A549 treated with AZD2906 at 1 μM for 4 hours (cell line): ENCODE data around the gene C11orf68. TPM values are rescaled to one million over a fixed set of nuclear protein-coding genes. Genes with fewer than 3 reads are reported as not detected.

Experiments
- total RNA-seq: library from RNA; stranded (reverse); fragments of 200-300 nt; extraction: Qiagen RNA extraction; gene quantifications from 5 replicates; pipeline ENCODE4 v1.2.3, GENCODE V29; 2022

Gene C11orf68
- total RNA-seq = 30.9 to 49.9 TPM (median 44.6 TPM) in 5 replicates

DNA sequence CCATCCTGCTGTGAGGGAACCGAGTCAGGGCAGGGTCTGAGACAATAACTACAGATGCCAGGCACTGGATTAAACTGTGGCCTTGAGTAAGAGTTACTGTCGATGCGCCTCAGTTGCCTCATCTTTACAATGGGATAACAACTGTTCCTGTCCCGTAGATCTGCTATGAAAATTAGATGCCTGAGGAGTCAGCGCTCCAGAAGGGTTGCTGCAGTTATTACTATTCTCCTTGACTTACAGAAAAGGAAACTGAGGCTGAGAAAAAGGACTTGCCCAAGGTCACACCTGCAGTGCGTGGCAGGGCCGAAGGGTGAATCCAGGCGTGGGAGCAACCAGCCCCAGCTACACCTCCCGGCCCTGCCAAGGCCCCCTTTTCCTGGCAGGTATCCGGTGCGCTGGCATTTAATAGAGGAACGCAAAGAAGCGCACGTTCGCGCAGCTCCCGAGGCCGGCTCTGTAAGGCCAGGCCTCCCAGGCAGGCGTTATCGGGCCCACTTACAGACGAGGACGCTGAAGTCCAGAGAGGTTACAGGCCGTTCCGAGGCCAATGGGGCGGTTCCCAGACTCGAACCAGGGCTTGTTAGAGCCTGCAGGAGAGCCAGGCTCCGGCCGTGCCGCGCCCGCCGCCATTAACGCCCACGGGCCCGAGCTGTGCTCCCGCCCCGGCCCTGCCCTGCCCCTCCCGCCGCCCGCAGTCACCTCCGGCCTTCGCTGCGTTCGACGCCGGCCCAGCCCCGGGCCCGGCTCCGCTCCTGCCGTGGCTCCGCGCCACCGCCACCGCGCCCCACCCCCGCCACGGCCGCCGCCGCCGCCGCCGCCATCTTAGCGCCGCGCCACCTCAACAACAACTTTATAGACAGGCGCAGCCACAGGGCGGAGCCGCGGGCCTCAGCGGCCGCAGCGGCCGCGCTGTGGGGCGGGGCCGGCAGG lies at the start of gene C11orf68:
Gene C11orf68, minus strand, starts transcription at position 852 of the 930 bp plus-strand sequence. Its CDS starts 31 bp downstream, at position 821.

DNA sequence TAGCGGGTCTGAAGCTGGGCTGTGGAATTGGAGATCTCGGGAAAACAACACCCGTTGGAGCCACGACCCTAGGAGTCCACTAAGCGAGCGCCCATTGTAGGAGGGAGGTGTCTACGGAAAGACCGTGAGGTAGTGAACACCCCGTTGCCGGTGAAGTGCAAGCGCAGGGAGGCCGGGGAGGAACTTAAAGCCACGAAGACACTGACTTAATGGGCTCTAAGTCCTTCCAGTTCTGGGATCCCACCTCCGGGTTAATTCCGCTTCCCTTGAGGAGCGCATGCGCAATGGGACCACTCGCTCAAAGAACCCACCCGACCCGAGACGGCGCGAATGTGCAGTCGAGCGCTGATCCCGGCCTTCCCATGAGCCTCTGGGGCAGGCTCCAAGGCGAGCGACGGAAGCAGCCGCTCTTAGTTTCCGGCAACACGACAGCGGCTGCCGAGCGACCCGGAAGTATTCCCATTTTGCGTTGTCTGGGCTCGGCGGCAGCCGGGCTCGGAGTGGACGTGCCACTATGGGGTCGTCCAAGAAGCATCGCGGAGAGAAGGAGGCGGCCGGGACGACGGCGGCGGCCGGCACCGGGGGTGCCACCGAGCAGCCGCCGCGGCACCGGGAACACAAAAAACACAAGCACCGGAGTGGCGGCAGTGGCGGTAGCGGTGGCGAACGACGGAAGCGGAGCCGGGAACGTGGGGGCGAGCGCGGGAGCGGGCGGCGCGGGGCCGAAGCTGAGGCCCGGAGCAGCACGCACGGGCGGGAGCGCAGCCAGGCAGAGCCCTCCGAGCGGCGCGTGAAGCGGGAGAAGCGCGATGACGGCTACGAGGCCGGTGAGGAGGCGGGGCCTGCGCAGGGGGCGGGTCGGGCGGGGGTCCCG lies 42.6 kb upstream of the C11orf68 start, which contains the start of gene SART1:
Gene SART1, plus strand, starts transcription at position 468 of the 874 bp plus-strand sequence. Its CDS starts 47 bp downstream, at position 515.

DNA sequence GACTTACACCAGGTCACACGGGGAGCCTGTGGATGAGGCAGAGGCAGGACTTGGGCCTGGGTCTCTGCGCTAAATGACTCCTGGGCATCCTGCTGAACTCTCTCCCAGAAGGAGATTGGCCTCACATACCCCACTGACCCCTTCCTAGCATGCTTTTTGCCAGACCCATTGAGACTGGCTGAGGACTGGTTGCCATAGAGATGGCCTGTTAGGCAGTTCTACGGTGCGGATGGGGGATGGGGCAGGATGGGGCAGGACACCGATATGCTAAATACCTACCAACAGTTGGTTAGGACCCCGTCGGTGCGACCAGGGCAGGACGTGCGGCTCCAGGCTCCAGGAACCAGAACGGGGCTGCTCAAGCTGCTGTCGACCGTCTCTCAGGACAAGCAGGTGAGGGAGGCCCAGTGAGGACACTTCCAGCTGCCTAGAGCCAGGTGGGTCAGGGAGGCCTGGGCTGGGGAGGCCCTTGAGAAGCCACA lies 26.6 kb upstream of the C11orf68 start, which contains the start of gene TSGA10IP:
Gene TSGA10IP, plus strand, starts transcription at position 51 of the 482 bp plus-strand sequence. Its CDS starts 196 bp downstream, at position 247.

GRCh38 chr11:65919141-65919572 lies 295 bp upstream of the C11orf68 start, which contains the start of gene DRAP1:
DRAP1 (plus strand) TSS chr11:65919426; CDS start chr11:65919502, 76 bp downstream.

GRCh38 chr11:65900125-65900898 lies 18.6 kb downstream of the C11orf68 start, which contains the start of gene FOSL1:
FOSL1 (minus strand) TSS chr11:65900388; CDS start chr11:65900339, 49 bp downstream.

DNA sequence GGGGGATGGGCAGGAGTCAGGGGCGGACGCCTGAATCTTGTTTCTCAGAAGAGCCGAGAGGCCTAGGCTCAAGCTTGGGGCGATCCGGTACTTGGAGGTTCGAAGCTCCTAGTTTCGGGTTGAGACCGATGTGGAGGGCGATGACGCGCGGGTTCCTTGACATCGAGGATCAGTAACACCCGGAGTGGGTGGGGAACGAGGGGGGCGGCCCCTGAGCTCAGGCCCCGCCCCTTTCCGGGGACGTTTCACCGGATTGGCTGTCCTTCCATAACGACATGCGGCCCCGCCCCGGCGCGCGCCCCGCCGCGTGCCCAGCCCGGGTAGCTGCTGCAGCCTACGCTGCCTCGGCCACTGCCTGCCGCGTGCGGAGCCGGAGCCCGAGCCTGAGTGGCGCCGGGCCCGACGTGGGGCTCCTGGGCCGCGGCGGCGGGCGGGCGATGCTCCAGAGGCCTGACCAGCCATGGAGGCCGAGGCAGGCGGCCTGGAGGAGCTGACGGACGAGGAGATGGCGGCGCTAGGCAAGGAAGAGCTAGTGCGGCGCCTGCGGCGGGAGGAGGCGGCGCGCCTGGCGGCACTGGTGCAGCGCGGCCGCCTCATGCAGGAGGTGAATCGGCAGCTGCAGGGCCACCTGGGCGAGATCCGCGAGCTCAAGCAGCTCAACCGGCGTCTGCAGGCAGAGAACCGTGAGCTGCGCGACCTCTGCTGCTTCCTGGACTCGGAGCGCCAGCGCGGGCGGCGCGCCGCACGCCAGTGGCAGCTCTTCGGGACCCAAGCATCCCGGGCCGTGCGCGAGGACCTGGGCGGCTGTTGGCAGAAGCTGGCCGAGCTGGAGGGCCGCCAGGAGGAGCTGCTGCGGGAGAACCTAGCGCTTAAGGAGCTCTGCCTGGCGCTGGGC lies 28.3 kb downstream of the C11orf68 start, which contains the start of gene CCDC85B:
Gene CCDC85B, plus strand, starts transcription at position 350 of the 895 bp plus-strand sequence. Its CDS starts 111 bp downstream, at position 461.

GRCh38 chr11:65888163-65888814 lies 30.6 kb downstream of the C11orf68 start, which contains the start of gene FIBP:
FIBP (minus strand) TSS chr11:65888471; CDS start chr11:65888418, 53 bp downstream.

DNA sequence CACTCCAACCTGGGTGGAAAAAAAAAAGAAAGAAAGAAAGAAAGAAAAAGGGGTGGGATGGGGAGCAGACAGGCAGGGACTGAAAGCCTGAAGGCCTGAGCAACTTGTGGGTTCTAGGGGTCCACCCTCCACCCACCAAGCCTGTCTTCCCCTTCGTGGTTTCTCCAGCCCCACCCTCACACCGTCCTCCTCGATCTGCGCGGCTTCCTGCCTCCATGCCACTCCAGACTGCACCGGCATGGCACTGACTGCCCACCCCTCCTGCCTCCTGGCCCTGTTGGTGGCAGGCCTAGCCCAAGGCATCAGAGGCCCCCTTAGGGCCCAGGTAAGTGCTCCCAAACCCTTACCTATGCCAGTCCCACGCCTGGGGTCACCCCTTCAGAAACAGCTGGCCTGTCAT lies 39.2 kb downstream of the C11orf68 start, which contains the start of gene CTSW:
Gene CTSW, plus strand, starts transcription at position 221 of the 400 bp plus-strand sequence. Its CDS starts 18 bp downstream, at position 239.

DNA sequence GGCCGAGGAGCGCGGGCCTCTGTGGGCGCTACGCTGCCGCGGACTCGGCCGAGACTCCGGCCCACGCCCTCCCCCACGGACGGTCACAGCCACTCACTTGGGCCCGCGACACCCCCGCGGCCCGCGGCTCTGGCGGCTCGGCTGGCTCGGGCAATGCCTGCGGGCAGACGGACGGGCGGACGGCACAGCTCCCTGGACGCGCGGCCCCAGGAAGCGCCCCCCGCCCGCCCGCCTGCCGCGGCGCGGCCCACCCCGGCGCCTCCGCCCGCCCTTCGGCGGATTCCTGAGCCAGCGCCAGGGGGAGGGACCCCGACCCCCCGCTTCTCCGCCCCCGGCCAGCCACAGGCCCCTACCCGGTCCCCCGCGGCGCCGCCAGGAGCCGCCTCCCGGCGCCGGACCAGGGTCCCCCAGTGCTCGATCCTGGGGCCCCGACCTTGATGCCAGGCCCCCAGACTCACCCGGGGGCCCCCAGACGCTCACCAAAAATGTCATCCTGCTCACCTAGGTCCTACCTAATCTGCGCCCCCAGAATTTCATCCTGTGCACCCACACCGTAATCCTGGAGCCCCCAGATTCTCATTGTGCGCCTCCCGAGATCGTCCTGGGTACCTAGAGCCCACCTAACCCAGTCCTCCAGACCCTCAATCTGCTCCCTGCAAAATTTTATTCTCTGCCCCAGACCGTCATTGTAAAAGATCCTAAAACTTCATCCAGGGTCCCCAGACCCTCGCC lies 46.1 kb downstream of the C11orf68 start, which contains the start of gene EFEMP2:
Gene EFEMP2, minus strand, starts transcription at position 215 of the 732 bp plus-strand sequence. CDS start 446 bp downstream, outside the sequence.

Other genes with a start within 250 kb of the C11orf68 start
- gene KAT5, start 206.8 kb downstream of the C11orf68 start, total RNA-seq = 40.9 to 56.0 TPM (median 50.3 TPM) in 5 replicates
- 28.0 to 49.4 TPM (median 47.9 TPM) in 5 replicates for gene RNASEH2C, start 198.3 kb downstream of the C11orf68 start, total RNA-seq
- 9.7 to 13.2 TPM (median 12.3 TPM) in 5 replicates for gene AP5B1, start 138.1 kb downstream of the C11orf68 start, total RNA-seq
- gene OVOL1, start 132.0 kb downstream of the C11orf68 start, total RNA-seq = 0.04 to 0.15 TPM (median 0.10 TPM) in 5 replicates
- gene SNX32, start 85.1 kb downstream of the C11orf68 start, total RNA-seq = 0.05 to 0.08 TPM (median 0.06 TPM) in 5 replicates
- 1,981 to 2,375 TPM (median 2,303 TPM) in 5 replicates for gene CFL1, start 60.9 kb downstream of the C11orf68 start, total RNA-seq
- 24.7 to 35.0 TPM (median 32.8 TPM) in 5 replicates for gene MUS81, start 58.6 kb downstream of the C11orf68 start, total RNA-seq
- gene EFEMP2, start 46.3 kb downstream of the C11orf68 start, total RNA-seq = 0.49 to 1.1 TPM (median 0.97 TPM) in 5 replicates
- 0.07 to 0.11 TPM in 2 of 5 replicates, not detected in the others for gene CTSW, start 39.2 kb downstream of the C11orf68 start, total RNA-seq
- 72.3 to 88.2 TPM (median 83.5 TPM) in 5 replicates for gene FIBP, start 30.6 kb downstream of the C11orf68 start, total RNA-seq
- gene CCDC85B, start 28.4 kb downstream of the C11orf68 start, total RNA-seq = 21.8 to 44.1 TPM (median 43.2 TPM) in 5 replicates
- 97.3 to 161 TPM (median 118 TPM) in 5 replicates for gene FOSL1, start 18.7 kb downstream of the C11orf68 start, total RNA-seq
- 162 to 254 TPM (median 207 TPM) in 5 replicates for gene DRAP1, start 364 bp upstream of the C11orf68 start, total RNA-seq
- not detected in 5 replicates for gene TSGA10IP, start 26.4 kb upstream of the C11orf68 start, total RNA-seq
- 40.2 to 59.5 TPM (median 54.5 TPM) in 5 replicates for gene SART1, start 42.7 kb upstream of the C11orf68 start, total RNA-seq
- gene EIF1AD, start 83.1 kb upstream of the C11orf68 start, total RNA-seq = 35.6 to 48.5 TPM (median 38.7 TPM) in 5 replicates
- gene BANF1, start 83.4 kb upstream of the C11orf68 start, total RNA-seq = 374 to 488 TPM (median 470 TPM) in 5 replicates
- not detected in 5 replicates for gene CST6, start 92.9 kb upstream of the C11orf68 start, total RNA-seq
- 1.1 to 1.5 TPM (median 1.3 TPM) in 5 replicates for gene CATSPER1, start 107.4 kb upstream of the C11orf68 start, total RNA-seq
- gene GAL3ST3, start 130.1 kb upstream of the C11orf68 start, total RNA-seq = not detected in 5 replicates
- gene SF3B2, start 133.3 kb upstream of the C11orf68 start, total RNA-seq = 163 to 185 TPM (median 169 TPM) in 5 replicates
- 61.1 to 91.1 TPM (median 82.8 TPM) in 5 replicates for gene PACS1, start 151.2 kb upstream of the C11orf68 start, total RNA-seq